ENCODE results near the gene WFDC13.

Gene WFDC13

GRCh38 chr20:45758096-45758495 is 56.3 kb downstream of the WFDC13 start:
- Histone ChIP-seq H3K36me3 (ENCODE audit: control insufficient read depth in 1 of 2, insufficient read depth in 2 of 2, low read length in 2 of 2) (no peaks in the 10 kb centered on the region), H3K27ac (ENCODE audit: low read depth, low read length) (no peak overlapping the region), H3K27me3 (ENCODE audit: control insufficient read depth in 1 of 2, insufficient read depth in 2 of 2, low read length in 2 of 2) (no peaks in the 10 kb centered on the region), H3K4me1 (ENCODE audit: control insufficient read depth in 1 of 2, insufficient read depth in 2 of 2, low read length in 2 of 2) (no peaks in the 10 kb centered on the region), H3K9ac (ENCODE audit: low read depth in 1 of 2, low read length in 2 of 2) (no peak overlapping the region), H3K4me3 (ENCODE audit: low read depth in 1 of 2, low read length in 2 of 2) (no peak overlapping the region), H3K9me3 (ENCODE audit: control insufficient read depth in 1 of 2, low read length in 2 of 2) (no peaks in the 10 kb centered on the region)

All from duodenal mucosa (tissue), 2 donors.